ENCODE data around the gene PIK3C2A. TPM values are rescaled to one million over a fixed set of nuclear protein-coding genes. Genes with fewer than 3 reads are reported as not detected.

The PIK3C2A gene
- total and polyA plus RNA-seq, 2 of the 13 experiments (the other 11 are each of a cell fraction or from before 2014, with no cell fraction given): 27.5 to 49.9 TPM

DNA sequence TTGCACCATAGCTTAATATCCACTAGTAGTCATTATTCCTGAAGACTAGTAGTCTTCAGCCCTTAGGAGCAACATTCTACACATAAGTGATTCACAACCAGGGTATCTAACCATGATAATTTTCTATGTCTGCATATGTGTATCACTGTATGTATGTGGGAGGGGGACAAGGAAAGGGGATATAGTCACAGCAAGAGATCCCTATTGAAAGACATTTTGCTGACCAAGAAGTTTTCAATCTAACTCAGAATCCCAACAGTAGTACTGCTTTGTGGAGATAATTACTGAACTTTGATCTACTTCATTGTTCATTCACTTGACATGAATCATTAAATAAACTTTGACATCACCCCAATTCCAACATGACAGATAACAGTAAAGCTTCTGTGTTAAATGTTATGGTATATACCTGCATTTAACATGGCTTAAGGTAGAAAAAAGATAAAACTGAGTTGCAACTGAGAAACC lies 10.3 kb downstream of the PIK3C2A start (continued):
- TF ChIP-seq, protein P1, sequence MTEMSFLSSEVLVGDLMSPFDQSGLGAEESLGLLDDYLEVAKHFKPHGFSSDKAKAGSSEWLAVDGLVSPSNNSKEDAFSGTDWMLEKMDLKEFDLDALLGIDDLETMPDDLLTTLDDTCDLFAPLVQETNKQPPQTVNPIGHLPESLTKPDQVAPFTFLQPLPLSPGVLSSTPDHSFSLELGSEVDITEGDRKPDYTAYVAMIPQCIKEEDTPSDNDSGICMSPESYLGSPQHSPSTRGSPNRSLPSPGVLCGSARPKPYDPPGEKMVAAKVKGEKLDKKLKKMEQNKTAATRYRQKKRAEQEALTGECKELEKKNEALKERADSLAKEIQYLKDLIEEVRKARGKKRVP (CRISPR knock-in tag; IDR thresholded peaks at IDR 0.05): no peak
- TF ChIP-seq, protein P2, sequence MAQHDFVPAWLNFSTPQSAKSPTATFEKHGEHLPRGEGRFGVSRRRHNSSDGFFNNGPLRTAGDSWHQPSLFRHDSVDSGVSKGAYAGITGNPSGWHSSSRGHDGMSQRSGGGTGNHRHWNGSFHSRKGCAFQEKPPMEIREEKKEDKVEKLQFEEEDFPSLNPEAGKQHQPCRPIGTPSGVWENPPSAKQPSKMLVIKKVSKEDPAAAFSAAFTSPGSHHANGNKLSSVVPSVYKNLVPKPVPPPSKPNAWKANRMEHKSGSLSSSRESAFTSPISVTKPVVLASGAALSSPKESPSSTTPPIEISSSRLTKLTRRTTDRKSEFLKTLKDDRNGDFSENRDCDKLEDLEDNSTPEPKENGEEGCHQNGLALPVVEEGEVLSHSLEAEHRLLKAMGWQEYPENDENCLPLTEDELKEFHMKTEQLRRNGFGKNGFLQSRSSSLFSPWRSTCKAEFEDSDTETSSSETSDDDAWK (CRISPR knock-in tag; IDR thresholded peaks at IDR 0.05): no peak
- TF ChIP-seq ZNF614 (CRISPR knock-in tag; IDR thresholded peaks at IDR 0.05; ENCODE audit: borderline replicate concordance) (no peak), ZNF17 (CRISPR knock-in tag; IDR thresholded peaks at IDR 0.05) (no peak), ZNF432 (CRISPR knock-in tag; IDR thresholded peaks at IDR 0.05; ENCODE audit: borderline replicate concordance) (no peak), EHMT2 (IDR thresholded peaks at IDR 0.05; ENCODE audit: borderline replicate concordance, low read depth, low read length) (peak; percentile 65; the same call in 1 of the 2 replicates), HDAC1 (CRISPR knock-in tag; IDR thresholded peaks at IDR 0.05) (no peak), ZEB1 (IDR thresholded peaks at IDR 0.05; ENCODE audit: insufficient replicate concordance, low read depth) (no peak), POLR2AphosphoS2 (IDR thresholded peaks at IDR 0.05; ENCODE audit: low read depth, low read length) (no peak), ZNF10 (CRISPR knock-in tag; IDR thresholded peaks at IDR 0.05; ENCODE audit: borderline replicate concordance, low read depth) (no peak), NR2F2 (IDR thresholded peaks at IDR 0.05; ENCODE audit: borderline replicate concordance, low read depth) (no peak), PHB2 (IDR thresholded peaks at IDR 0.05; ENCODE audit: partially characterized antibody) (no peak), ARNTL (CRISPR knock-in tag; IDR thresholded peaks at IDR 0.05) (no peak), ZBTB20 (CRISPR knock-in tag; IDR thresholded peaks at IDR 0.05; ENCODE audit: borderline replicate concordance, low read depth) (no peak), SP5 (CRISPR knock-in tag; IDR thresholded peaks at IDR 0.05; ENCODE audit: borderline replicate concordance, low read depth) (no peak), SNRNP70 (IDR thresholded peaks at IDR 0.05; ENCODE audit: low read depth, low read length) (no peak)
- TF ChIP-seq, protein P3, sequence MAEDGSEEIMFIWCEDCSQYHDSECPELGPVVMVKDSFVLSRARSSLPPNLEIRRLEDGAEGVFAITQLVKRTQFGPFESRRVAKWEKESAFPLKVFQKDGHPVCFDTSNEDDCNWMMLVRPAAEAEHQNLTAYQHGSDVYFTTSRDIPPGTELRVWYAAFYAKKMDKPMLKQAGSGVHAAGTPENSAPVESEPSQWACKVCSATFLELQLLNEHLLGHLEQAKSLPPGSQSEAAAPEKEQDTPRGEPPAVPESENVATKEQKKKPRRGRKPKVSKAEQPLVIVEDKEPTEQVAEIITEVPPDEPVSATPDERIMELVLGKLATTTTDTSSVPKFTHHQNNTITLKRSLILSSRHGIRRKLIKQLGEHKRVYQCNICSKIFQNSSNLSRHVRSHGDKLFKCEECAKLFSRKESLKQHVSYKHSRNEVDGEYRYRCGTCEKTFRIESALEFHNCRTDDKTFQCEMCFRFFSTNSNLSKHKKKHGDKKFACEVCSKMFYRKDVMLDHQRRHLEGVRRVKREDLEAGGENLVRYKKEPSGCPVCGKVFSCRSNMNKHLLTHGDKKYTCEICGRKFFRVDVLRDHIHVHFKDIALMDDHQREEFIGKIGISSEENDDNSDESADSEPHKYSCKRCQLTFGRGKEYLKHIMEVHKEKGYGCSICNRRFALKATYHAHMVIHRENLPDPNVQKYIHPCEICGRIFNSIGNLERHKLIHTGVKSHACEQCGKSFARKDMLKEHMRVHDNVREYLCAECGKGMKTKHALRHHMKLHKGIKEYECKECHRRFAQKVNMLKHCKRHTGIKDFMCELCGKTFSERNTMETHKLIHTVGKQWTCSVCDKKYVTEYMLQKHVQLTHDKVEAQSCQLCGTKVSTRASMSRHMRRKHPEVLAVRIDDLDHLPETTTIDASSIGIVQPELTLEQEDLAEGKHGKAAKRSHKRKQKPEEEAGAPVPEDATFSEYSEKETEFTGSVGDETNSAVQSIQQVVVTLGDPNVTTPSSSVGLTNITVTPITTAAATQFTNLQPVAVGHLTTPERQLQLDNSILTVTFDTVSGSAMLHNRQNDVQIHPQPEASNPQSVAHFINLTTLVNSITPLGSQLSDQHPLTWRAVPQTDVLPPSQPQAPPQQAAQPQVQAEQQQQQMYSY (CRISPR knock-in tag; IDR thresholded peaks at IDR 0.05): no peak
- TF ChIP-seq, protein P4, sequence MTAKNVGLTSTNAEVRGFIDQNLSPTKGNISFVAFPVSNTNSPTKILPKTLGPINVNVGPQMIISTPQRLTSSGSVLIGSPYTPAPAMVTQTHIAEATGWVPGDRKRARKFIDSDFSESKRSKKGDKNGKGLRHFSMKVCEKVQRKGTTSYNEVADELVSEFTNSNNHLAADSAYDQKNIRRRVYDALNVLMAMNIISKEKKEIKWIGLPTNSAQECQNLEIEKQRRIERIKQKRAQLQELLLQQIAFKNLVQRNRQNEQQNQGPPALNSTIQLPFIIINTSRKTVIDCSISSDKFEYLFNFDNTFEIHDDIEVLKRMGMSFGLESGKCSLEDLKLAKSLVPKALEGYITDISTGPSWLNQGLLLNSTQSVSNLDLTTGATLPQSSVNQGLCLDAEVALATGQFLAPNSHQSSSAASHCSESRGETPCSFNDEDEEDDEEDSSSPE (CRISPR knock-in tag; IDR thresholded peaks at IDR 0.05): no peak
- TF ChIP-seq, protein P5, sequence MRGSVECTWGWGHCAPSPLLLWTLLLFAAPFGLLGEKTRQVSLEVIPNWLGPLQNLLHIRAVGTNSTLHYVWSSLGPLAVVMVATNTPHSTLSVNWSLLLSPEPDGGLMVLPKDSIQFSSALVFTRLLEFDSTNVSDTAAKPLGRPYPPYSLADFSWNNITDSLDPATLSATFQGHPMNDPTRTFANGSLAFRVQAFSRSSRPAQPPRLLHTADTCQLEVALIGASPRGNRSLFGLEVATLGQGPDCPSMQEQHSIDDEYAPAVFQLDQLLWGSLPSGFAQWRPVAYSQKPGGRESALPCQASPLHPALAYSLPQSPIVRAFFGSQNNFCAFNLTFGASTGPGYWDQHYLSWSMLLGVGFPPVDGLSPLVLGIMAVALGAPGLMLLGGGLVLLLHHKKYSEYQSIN (CRISPR knock-in tag; IDR thresholded peaks at IDR 0.05; ENCODE audit: borderline replicate concordance): no peak

All from HepG2 (cell line).